ENCODE results near the gene ZNF862.
"Not testable (repeated sequence)": the region's sequence is repeated elsewhere in the genome, so short reads cannot be mapped to it uniquely, and the experiment has no call there.

The ZNF862 gene

DNA sequence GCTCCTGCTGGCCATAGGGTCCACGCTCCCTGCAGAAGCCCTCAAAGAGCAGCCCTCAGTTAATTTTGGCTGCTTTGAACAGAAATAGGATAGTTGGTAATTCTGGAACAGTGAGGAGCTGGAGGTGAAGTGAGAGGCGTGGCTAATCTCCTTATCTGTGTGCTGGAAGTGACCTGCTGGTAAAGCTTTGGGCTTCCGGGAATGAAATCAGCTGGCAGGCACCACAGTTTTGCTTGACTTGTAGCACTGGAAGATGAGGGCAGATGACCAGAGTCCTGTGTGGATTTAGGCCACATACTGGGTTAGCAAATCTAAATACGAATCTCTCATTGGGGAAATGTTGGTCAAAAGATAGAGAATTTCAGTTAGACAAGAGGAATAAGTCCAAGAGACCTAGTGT lies 45.8 kb downstream of the ZNF862 start:
- H3K4me3 ChIP-seq (ENCODE audit: low read depth, low read length) = no peak overlapping the region
- TF ChIP-seq POLR2A (IDR thresholded peaks at IDR 0.05; ENCODE audit: extremely low read depth, insufficient read length) (no peak), CTCF (IDR thresholded peaks at IDR 0.05; ENCODE audit: low read depth, low read length) (no peak), MAX (IDR thresholded peaks at IDR 0.05; ENCODE audit: low read depth, low read length) (no peak), MYC (IDR thresholded peaks at IDR 0.05; ENCODE audit: low read depth, low read length) (no peak)
- DNase-seq (ENCODE audit: low read depth) = peak; percentile 2

DNA sequence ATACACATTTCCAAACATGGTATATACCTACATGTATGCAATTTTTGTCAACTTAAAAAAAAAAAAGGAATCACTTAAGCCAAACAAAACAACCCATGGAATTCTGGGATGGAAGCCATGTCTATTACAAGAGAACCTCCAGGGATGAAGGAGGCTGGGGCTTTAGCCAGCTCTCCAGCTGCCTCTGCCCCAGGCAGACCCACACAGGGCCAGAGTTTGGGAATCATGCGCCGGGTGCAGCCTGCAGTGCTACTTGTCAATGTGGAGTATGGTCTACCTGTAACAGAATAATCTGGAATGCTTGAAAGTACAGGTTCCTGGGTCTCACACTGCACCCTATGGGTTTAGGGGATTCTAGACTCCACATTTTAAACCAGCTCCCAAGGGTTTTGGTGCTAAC lies 46.4 kb downstream of the ZNF862 start:
- no peak overlapping the region for H3K4me3 ChIP-seq (ENCODE audit: low read depth, low read length)
- TF ChIP-seq POLR2A (IDR thresholded peaks at IDR 0.05; ENCODE audit: extremely low read depth, insufficient read length) (no peak), MYC (IDR thresholded peaks at IDR 0.05; ENCODE audit: low read depth, low read length) (no peak), MAX (IDR thresholded peaks at IDR 0.05; ENCODE audit: low read depth, low read length) (no peak), CTCF (IDR thresholded peaks at IDR 0.05; ENCODE audit: low read depth, low read length) (no peak)
- DNase-seq (ENCODE audit: low read depth) = no peak

DNA sequence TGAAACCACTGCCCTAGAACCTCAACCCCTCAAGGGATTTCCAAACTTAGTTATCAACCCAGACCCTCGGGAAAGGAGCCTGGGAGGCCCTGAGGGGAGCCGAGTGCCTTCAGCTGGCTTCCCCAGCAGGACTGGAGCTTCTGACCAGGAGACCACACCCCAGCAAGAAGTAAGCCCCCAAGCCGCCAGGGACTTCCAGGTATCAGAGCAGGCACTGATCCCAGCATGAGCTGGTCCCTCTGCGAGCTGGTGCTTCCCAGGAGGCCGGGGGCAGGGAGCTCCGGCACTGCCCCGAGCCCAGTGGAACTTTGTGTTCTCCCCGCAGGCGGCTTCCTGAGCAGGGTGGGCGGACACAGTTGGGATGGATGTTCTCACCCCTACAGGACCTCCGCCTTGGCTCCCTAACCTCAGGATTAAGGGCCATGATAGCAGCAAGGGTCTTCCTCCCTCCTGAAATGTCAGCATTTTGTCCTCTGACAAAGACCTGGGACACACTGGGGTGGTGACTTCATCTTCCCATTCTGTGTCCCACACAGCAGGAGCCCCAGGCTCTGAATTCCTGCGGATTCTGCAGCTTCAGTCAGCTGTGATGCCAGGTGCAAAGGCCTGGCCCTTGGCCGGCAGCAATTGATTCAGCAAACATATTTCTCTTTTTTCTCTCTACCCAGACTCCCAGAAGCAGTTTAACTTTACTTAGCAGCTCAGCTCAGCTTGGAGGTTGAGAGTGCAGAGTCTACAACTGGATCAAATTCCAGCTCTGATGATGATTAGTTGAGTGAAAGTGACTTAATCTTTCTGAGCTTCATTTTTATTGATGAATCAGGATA lies 47.2 kb downstream of the ZNF862 start:
- H3K4me3 ChIP-seq (ENCODE audit: low read depth, low read length) = no peak overlapping the region
- DNase-seq (ENCODE audit: low read depth) = peak; percentile 3
- TF ChIP-seq MYC (IDR thresholded peaks at IDR 0.05; ENCODE audit: low read depth, low read length) (no peak), CTCF (IDR thresholded peaks at IDR 0.05; ENCODE audit: low read depth, low read length) (no peak), MAX (IDR thresholded peaks at IDR 0.05; ENCODE audit: low read depth, low read length) (no peak), POLR2A (IDR thresholded peaks at IDR 0.05; ENCODE audit: extremely low read depth, insufficient read length) (no peak)

- DNase-seq (ENCODE audit: low read depth) = peak; percentile 4
- no peak for TF ChIP-seq MAX (IDR thresholded peaks at IDR 0.05; ENCODE audit: low read depth, low read length)
- no peak for TF ChIP-seq MYC (IDR thresholded peaks at IDR 0.05; ENCODE audit: low read depth, low read length)
- TF ChIP-seq CTCF (IDR thresholded peaks at IDR 0.05; ENCODE audit: low read depth, low read length) = no peak
- TF ChIP-seq POLR2A (IDR thresholded peaks at IDR 0.05; ENCODE audit: extremely low read depth, insufficient read length) = no peak
- no peak overlapping the region for H3K4me3 ChIP-seq (ENCODE audit: low read depth, low read length)
These were observed 47.8 kb downstream of the ZNF862 start for GRCh38 chr7:149886018-149886415.

DNA sequence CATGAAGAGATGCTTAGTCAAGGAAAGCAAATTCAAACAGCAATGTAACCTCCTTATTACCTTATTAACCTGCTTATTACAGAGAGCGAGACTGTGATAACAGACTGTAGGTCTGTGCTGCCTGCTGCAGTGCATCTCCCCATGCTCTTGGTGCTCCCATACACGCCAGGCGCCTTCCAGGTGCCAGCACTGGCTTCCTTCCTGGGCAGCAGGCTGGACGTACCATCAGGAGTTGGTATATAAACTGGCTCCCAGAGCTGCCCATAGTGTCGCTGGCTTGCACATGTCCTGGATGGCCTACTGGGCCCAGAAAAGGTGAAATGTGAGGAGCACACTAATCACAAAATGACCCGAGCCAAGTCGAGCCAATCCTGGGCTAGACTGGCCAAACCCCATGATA lies 49.1 kb downstream of the ZNF862 start:
- TF ChIP-seq MAX (IDR thresholded peaks at IDR 0.05; ENCODE audit: low read depth, low read length) (no peak), POLR2A (IDR thresholded peaks at IDR 0.05; ENCODE audit: extremely low read depth, insufficient read length) (no peak), MYC (IDR thresholded peaks at IDR 0.05; ENCODE audit: low read depth, low read length) (no peak), CTCF (IDR thresholded peaks at IDR 0.05; ENCODE audit: low read depth, low read length) (no peak)
- DNase-seq (ENCODE audit: low read depth) = no peak
- H3K4me3 ChIP-seq (ENCODE audit: low read depth, low read length) = no peak overlapping the region

DNA sequence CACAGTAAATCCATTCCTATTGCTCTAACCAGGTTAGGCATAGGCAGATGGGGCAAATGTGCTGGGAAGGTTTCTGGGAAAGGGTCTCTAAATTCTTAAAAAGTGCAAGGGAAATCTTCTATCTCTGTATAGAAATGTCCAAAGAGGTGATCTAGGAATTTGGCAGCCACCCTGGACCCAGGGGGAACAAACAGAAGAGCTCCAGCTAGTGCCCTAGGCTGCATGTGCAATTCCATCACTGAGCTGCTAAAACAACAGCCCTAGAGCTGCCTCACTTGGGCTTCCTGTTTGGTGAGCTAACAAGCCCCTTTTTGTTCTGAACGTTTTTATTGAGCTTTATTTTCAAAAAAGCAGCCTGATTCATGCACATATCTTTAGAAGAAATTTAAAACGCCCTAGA lies 52.5 kb downstream of the ZNF862 start:
- not testable (repeated sequence) for DNase-seq (ENCODE audit: low read depth)

DNA sequence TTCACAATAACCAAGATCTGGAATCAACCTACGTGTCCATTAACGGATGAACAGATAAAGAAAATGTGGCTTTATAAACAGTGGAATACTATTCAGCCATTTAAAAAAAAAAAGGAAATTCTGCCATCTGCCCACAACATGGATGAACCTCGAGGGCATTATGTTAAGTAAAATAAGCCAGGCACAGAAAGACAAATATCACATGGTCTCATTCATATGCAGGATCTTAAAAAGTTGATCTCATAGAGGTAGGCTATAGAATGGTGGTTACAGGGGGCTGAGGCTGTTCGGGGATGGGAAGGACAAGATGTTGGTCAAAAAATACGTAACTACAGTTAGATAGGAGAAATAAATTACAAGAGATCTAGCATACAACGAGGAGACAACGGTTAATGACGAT lies 56.8 kb downstream of the ZNF862 start:
- DNase-seq (ENCODE audit: low read depth); H3K4me3 ChIP-seq (ENCODE audit: low read depth, low read length): not testable (repeated sequence)

More for the DNA sequence above, 52.5 kb downstream of the ZNF862 start:
- H3K4me3 ChIP-seq (ENCODE audit: low read depth, low read length) = not testable (repeated sequence)

- not testable (repeated sequence) for H3K4me3 ChIP-seq (ENCODE audit: low read depth, low read length); DNase-seq (ENCODE audit: low read depth)
These were observed 69.7 kb downstream of the ZNF862 start for GRCh38 chr7:149907776-149908376.

DNA sequence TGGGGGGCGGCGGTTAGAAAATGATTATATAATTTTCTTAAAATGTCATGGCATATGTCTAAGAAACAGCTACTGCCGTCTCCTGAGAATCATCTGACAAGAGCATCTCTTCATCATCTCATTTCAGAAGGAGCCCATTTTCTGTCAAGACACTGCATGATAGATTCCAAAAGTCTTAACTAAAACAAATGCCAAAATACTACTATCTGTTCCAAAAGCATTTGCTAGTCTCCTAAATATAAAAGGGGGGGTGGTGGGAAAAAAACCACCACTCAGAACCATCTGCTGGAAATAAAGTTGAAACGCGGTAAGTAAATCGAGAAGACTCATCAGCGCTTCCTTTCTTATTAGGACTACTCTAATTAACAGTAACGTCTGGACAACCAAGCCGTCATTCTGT lies 72.0 kb downstream of the ZNF862 start:
- not testable (repeated sequence) for H3K4me3 ChIP-seq (ENCODE audit: low read depth, low read length); DNase-seq (ENCODE audit: low read depth)
